HEK293 (cell line): ENCODE data around the gene NELFB.
"Not testable (repeated sequence)": the region's sequence is repeated elsewhere in the genome, so short reads cannot be mapped to it uniquely, and the experiment has no call there.

Experiments
- CTCF ChIA-PET: fragments of 350-600 bp; formaldehyde crosslinking; extraction: SDS; loops from one replicate; lab custom pipeline; 2021; ENCODE audit warnings: antibody characterized with exemption; lab: Yijun Ruan, JAX
- POLR2A ChIA-PET: fragments of 300-600 bp; formaldehyde crosslinking; extraction: SDS; loops from one replicate; lab custom pipeline; 2020; ENCODE audit warnings: antibody characterized with exemption, inconsistent platforms; lab: Yijun Ruan, JAX
- H3K27ac ChIP-seq: fragments of 200-500 bp; sonication (Bioruptor generic); 2 replicates; pipeline ENCODE4 v1.5.1; 2014; ENCODE audit warnings: low read depth, low read length, control low read depth, inconsistent platforms; ENCODE audit errors: extremely low read depth
- H3K36me3 ChIP-seq, 2 experiments: fragments of 200-500 bp in 1 of 2; sonication (Bioruptor generic) in 1 of 2; 1 replicate in 1 of 2; 2 replicates in 1 of 2; pipeline ENCODE4 v1.5.1; 2014 to 2017; ENCODE audit warnings: inconsistent platforms in 2 of 2, low read length in 2 of 2; ENCODE audit not compliant: control insufficient read depth in 2 of 2, insufficient read depth in 1 of 2
- H3K4me1 ChIP-seq: fragments of 200-500 bp; sonication (Bioruptor generic); 2 replicates; pipeline ENCODE4 v1.5.1; 2014; ENCODE audit warnings: mild to moderate bottlenecking, low read length, inconsistent platforms; ENCODE audit not compliant: control insufficient read depth, insufficient read depth
- H3K4me3 ChIP-seq: 2 replicates; pipeline ENCODE4 v1.5.1; 2011; ENCODE audit warnings: low read depth, mild to moderate bottlenecking, control low read depth, low read length, moderate library complexity
- H3K9me3 ChIP-seq: fragments of 200-500 bp; sonication (Bioruptor generic); 2 replicates; pipeline ENCODE4 v1.5.1; 2014; ENCODE audit warnings: low read depth, low read length, inconsistent platforms; ENCODE audit not compliant: control insufficient read depth, insufficient read depth
- CTCF ChIP-seq: fragments of 450-650 bp; formaldehyde crosslinking; IDR thresholded peaks from 2 replicates; pipeline ENCODE4 v1.5.1; 2016; ENCODE audit warnings: missing biosample characterization, missing genetic modification characterization
- IKZF3 ChIP-seq: fragments of 450-650 bp; IDR thresholded peaks from 2 replicates; pipeline ENCODE4 v1.5.0; 2018; ENCODE audit warnings: missing biosample characterization, mild to moderate bottlenecking, missing genetic modification characterization, moderate library complexity
- KLF17 ChIP-seq: fragments of 450-650 bp; formaldehyde crosslinking; IDR thresholded peaks from 2 replicates; pipeline ENCODE4 v1.5.1; 2016; ENCODE audit warnings: missing biosample characterization, missing genetic modification characterization
- KLF8 ChIP-seq: fragments of 450-650 bp; formaldehyde crosslinking; IDR thresholded peaks from 2 replicates; pipeline ENCODE4 v1.5.1; 2016; ENCODE audit warnings: missing biosample characterization, missing genetic modification characterization
- OVOL3 ChIP-seq: fragments of 450-650 bp; formaldehyde crosslinking; IDR thresholded peaks from 2 replicates; pipeline ENCODE4 v1.5.1; 2016; ENCODE audit warnings: missing biosample characterization, missing genetic modification characterization
- PRDM1 ChIP-seq: fragments of 450-650 bp; formaldehyde crosslinking; IDR thresholded peaks from 2 replicates; pipeline ENCODE4; 2016; ENCODE audit warnings: missing biosample characterization, missing genetic modification characterization
- REST ChIP-seq: fragments of 450-650 bp; formaldehyde crosslinking; IDR thresholded peaks from 2 replicates; pipeline ENCODE4 v1.5.1; 2016; ENCODE audit warnings: missing biosample characterization, missing genetic modification characterization
- WT1 ChIP-seq: fragments of 450-650 bp; formaldehyde crosslinking; IDR thresholded peaks from 2 replicates; pipeline ENCODE4 v1.5.1; 2016; ENCODE audit warnings: missing biosample characterization, missing genetic modification characterization
- ZBTB1 ChIP-seq: fragments of 450-650 bp; formaldehyde crosslinking; IDR thresholded peaks from 2 replicates; pipeline ENCODE4 v1.5.1; 2016; ENCODE audit warnings: missing biosample characterization, missing genetic modification characterization
- ZBTB8A ChIP-seq: fragments of 450-650 bp; formaldehyde crosslinking; IDR thresholded peaks from 2 replicates; pipeline ENCODE4 v1.5.1; 2016; ENCODE audit warnings: missing biosample characterization, missing genetic modification characterization
- ZNF292 ChIP-seq: fragments of 450-650 bp; formaldehyde crosslinking; IDR thresholded peaks from 2 replicates; pipeline ENCODE4 v1.5.1; 2016; ENCODE audit warnings: low read depth, missing biosample characterization, missing genetic modification characterization, borderline replicate concordance
- ZNF391 ChIP-seq: fragments of 450-650 bp; formaldehyde crosslinking; IDR thresholded peaks from 2 replicates; pipeline ENCODE4 v1.5.1; 2016; ENCODE audit warnings: low read depth, missing biosample characterization, missing genetic modification characterization, borderline replicate concordance
- ZNF394 ChIP-seq: fragments of 450-650 bp; formaldehyde crosslinking; IDR thresholded peaks from 2 replicates; pipeline ENCODE4 v1.5.1; 2016; ENCODE audit warnings: missing biosample characterization, missing genetic modification characterization, mild to moderate bottlenecking, moderate library complexity, borderline replicate concordance
- ZNF544 ChIP-seq: fragments of 450-650 bp; formaldehyde crosslinking; IDR thresholded peaks from 2 replicates; pipeline ENCODE4 v1.5.0; 2017; ENCODE audit warnings: missing biosample characterization, missing genetic modification characterization
- ZNF549 ChIP-seq: fragments of 450-650 bp; IDR thresholded peaks from 2 replicates; pipeline ENCODE4 v1.5.1; 2018; ENCODE audit warnings: missing biosample characterization, missing genetic modification characterization, mild to moderate bottlenecking, inconsistent platforms, moderate library complexity
- ZNF555 ChIP-seq: fragments of 450-650 bp; formaldehyde crosslinking; conservative IDR thresholded peaks from 2 replicates; pipeline ENCODE4 v1.5.1; 2017; ENCODE audit warnings: missing biosample characterization, mild to moderate bottlenecking, missing genetic modification characterization, inconsistent platforms
- ZNF600 ChIP-seq: fragments of 450-650 bp; formaldehyde crosslinking; IDR thresholded peaks from 2 replicates; pipeline ENCODE4 v1.5.1; 2016; ENCODE audit warnings: missing biosample characterization, missing genetic modification characterization
- ZNF654 ChIP-seq: fragments of 450-650 bp; formaldehyde crosslinking; IDR thresholded peaks from 2 replicates; pipeline ENCODE4 v1.5.1; 2016; ENCODE audit warnings: low read depth, missing biosample characterization, missing genetic modification characterization
- ZNF747 ChIP-seq: fragments of 450-650 bp; formaldehyde crosslinking; IDR thresholded peaks from 2 replicates; pipeline ENCODE4 v1.5.1; 2016; ENCODE audit warnings: missing biosample characterization, missing genetic modification characterization
- ZNF837 ChIP-seq: fragments of 450-650 bp; formaldehyde crosslinking; IDR thresholded peaks from 2 replicates; pipeline ENCODE4 v1.5.1; 2016; ENCODE audit warnings: missing biosample characterization, missing genetic modification characterization
- ZSCAN16 ChIP-seq: fragments of 450-650 bp; formaldehyde crosslinking; IDR thresholded peaks from 2 replicates; pipeline ENCODE4 v1.5.1; 2016; ENCODE audit warnings: missing biosample characterization, missing genetic modification characterization

Gene NELFB

GRCh38 chr9:137255448-137256114, 454 bp downstream of the NELFB start (continued):
- peak; percentile 85; the same call in 1 of the 2 replicates for TF ChIP-seq ZBTB1
- TF ChIP-seq ZSCAN16 = no peak
- no peak for TF ChIP-seq ZNF549
- TF ChIP-seq KLF17 = no peak
- TF ChIP-seq ZNF391 (tag by site-specific recombination) = no peak
- TF ChIP-seq ZNF747 (tag by site-specific recombination) = no peak
- TF ChIP-seq, all 188 proteins: peak for 18

GRCh38 chr9:137256362-137256761, 1.2 kb downstream of the NELFB start:
- ChIA-PET CTCF (interaction anchor here (0.7 to 5.2 kb wide), 10 partner anchors 9 to 289 kb away, joined by 3 to 45 read pairs (median 4); partner anchors contain the start of gene TUBB4B), POLR2A (interaction anchor here (0.5 to 9.1 kb wide), 8 partner anchors 11 to 188 kb away, joined by 3 to 336 read pairs (median 6); partner anchors contain the start of genes EXD3, NOXA1 and TUBB4B)
- Histone ChIP-seq H3K9me3 (no peaks in the 10 kb centered on the region), H3K4me1 (peaks cover 5% of the 10 kb centered on the region; the same call in 1 of the 2 replicates), H3K36me3 (peaks cover 9 to 20% of the 10 kb centered on the region in 2 experiments), H3K27ac (no peak overlapping the region; the same call in 1 of the 2 replicates), H3K4me3 (peak overlapping the region; percentile 89)
- TF ChIP-seq ZNF837 (tag by site-specific recombination) = no peak
- TF ChIP-seq REST (tag by site-specific recombination) = peak; percentile 90
- no peak for TF ChIP-seq OVOL3 (tag by site-specific recombination)
- no peak for TF ChIP-seq ZNF544 (tag by site-specific recombination)

- H3K4me1 ChIP-seq = peaks cover 5% of the 10 kb centered on the region; the same call in 1 of the 2 replicates
- no peak overlapping the region for H3K4me3 ChIP-seq
- H3K36me3 ChIP-seq = peaks cover 9 to 20% of the 10 kb centered on the region in 2 experiments
- CTCF ChIA-PET = interaction anchor here (0.7 to 5.2 kb wide), 8 partner anchors 8 to 289 kb away, joined by 3 to 45 read pairs (median 5); partner anchors contain the start of gene TUBB4B
- no peaks in the 10 kb centered on the region for H3K9me3 ChIP-seq
- POLR2A ChIA-PET = interaction anchor here (0.5 to 9.1 kb wide), 7 partner anchors 10 to 189 kb away, joined by 3 to 336 read pairs (median 5); partner anchors contain the start of genes EXD3, NOXA1 and TUBB4B
- TF ChIP-seq ZNF555 (tag by site-specific recombination) (no peak), ZNF292 (no peak)
- H3K27ac ChIP-seq = no peak overlapping the region
Measured at GRCh38 chr9:137256856-137257255, 1.7 kb downstream of the NELFB start.

- POLR2A ChIA-PET = interaction anchor here (1.0 to 10.1 kb wide), 4 partner anchors 9 to 39 kb away, joined by 3 to 103 read pairs (median 6); partner anchors contain the start of gene TUBB4B
- TF ChIP-seq ZNF394 (tag by site-specific recombination) (peak; percentile 38; the same call in 1 of the 2 replicates), ZNF600 (tag by site-specific recombination) (peak; percentile 82), WT1 (tag by site-specific recombination) (peak; percentile 65), PRDM1 (tag by site-specific recombination) (peak; percentile 94), ZBTB8A (tag by site-specific recombination) (peak; percentile 89), ZNF654 (tag by site-specific recombination) (peak; percentile 38; the same call in 1 of the 2 replicates), CTCF (peak; percentile 31; the same call in 1 of the 2 replicates), KLF8 (tag by site-specific recombination) (peak; percentile 19; the same call in 1 of the 2 replicates), IKZF3 (tag by site-specific recombination) (peak; percentile 61)
Measured at GRCh38 chr9:137262173-137262908, 7.2 kb downstream of the NELFB start.

More at GRCh38 chr9:137262173-137262908, 7.2 kb downstream of the NELFB start:
- H3K9me3 ChIP-seq, H3K4me3 ChIP-seq, H3K4me1 ChIP-seq, H3K27ac ChIP-seq: not testable (repeated sequence)
- CTCF ChIA-PET = interaction anchor here (0.7 to 6.1 kb wide), 8 partner anchors 11 to 389 kb away, joined by 3 to 37 read pairs (median 4); partner anchors contain the start of gene RNF224
- peaks cover 6 to 41% of the 10 kb centered on the region in 2 experiments; a peak in 2 of 3 replicates for H3K36me3 ChIP-seq
